GM19463 (cell line): ENCODE measurements around the gene NPHS1.

Experiments used
- ATAC-seq: cut with Tn5 transposase; IDR thresholded peaks from one replicate; pipeline ENCODE4 v1.9.1; 2021; ENCODE audit warnings: mild to moderate bottlenecking, moderate library complexity; ENCODE audit not compliant: unreplicated experiment

The NPHS1 gene

DNA sequence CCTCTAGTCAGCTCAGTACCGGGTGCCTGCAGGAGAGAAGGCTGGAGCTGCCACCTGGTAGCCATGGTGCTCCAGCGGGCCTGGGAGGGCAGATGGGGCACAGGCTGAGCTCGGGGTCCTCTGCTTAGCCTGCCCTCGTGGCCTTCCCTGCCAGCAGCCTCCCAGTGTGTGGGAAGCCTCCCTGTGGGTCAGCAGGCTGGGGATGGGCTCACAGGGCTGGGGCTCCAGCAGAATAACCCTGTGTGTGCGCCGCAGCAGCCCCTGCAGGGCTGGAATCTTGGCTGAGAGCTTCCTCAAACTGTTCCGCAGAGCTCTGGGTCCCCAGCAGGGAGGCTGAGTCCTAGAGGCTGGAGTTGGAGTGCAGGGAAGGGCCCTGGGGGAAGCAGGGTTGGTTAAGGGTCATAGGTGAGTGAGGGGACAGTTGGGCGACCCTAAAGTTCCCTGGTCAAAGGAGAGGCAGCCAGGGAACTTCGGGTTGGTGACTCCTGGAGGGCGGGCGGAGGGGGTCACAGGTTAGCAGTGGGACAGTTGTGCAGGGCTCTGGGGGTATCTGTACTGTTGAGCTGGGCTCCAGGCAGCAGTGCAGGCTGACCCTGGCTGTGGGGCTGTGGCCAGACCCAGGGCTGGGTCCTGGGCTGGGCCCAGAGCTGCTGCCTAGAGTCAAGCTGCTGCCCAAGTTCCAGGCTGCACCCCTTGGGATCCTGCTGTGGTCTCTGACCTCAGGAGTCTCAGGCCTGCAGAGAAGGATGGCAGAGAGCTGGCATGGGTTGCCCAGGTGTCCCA, 62.9 kb downstream of the NPHS1 start:
- ATAC-seq: no peak

DNA sequence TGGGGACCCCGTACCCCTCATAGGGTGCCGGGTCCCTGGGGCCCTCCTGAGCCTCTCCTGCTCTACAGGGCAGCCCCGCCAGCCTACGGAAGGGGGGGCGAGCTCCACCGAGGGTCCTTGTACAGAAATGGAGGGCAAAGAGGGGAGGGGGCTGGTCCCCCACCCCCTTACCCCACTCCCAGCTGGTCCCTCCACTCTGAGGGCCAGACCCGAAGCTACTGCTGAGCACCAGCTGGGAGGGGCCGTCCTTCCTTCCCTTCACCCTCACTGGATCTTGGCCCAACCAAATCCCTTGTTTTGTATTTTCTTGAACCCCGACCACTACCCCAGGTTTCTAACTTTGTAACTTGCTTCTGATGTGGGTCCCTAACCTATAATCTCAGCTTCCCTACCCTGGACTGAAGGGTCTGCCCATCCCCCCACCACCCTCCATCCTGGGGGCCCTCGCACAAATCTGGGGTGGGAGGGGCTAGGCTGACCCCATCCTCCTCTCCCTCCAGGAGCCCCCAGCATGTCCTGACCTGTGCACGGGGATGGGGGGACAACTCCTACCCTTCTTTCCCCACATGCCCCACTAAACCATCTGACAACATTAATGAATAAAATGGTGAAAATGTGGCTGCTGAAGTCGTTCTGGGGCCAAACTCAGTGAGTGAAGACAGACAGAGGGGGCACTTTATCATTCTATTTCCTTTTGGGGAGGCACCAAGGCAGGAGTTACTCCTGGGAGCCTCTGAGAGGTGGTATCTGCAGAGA, 63.9 kb downstream of the NPHS1 start:
- ATAC-seq: no peak

- no peak for ATAC-seq
Measured at GRCh38 chr19:35787227-35787799, 65.0 kb downstream of the NPHS1 start.

GRCh38 chr19:35786299-35787160, 65.8 kb downstream of the NPHS1 start:
- ATAC-seq: no peak

DNA sequence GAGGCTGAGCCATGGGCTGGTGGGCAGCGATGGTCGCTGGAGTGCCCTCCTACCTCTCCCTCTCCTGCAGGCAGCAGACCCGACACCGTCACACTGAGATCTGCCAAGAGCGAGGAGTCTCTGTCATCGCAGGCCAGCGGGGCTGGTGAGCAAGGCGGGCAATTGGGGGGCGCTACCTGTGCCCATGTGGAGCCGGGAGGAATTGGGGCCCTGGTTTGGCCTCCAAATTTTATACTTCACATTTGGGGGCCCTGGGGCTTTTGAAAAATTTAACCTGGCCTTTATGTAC, 67.0 kb downstream of the NPHS1 start:
- no peak for ATAC-seq

- no peak for ATAC-seq
Measured at GRCh38 chr19:35784503-35785338, 67.6 kb downstream of the NPHS1 start.

DNA sequence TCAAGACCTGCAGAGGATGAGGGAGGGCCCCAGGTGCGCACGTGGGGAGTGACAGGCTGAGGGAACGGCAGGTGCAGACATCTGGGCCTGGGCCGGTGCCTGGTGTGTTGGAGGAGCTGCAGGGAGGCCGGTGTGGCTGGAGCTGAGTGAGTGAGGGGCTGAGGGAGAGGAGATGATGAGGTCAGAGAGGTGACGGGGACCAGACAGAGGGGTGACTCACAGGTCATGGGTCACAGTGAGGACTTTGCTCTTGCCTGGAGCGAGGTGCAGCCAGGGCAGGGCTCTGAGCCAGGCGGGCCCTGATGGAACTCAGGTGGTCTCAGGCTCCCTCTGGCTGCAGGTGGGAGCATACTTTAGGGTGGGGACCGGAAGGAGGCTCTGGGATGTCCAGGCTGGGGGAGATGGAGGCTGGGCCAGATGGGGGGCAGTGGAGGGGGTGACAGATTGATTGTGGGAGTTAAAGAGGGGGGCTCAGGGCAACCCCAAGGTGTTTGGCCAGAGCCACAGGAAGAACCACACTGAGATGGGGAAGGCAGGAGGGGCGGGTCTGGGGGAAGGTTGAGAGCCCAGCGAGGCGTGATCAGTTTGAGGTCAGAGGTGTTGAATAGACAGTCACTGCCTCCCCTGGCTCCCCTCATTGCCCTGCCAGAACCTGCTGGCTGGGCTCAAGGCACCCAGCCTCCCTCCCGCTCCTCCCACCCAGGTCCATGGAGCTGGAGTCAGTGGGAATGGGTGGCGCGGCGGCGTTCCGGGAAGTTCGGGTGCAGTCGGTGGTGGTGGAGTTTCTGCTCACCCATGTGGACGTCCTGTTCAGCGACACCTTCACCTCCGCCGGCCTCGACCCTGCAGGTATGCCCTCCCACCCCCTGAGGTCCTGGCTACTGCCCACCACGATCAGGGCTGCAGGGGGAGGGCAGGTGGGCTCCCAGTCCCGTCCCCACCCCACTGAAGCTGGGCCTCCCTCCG, 68.6 kb downstream of the NPHS1 start:
- ATAC-seq: no peak

DNA sequence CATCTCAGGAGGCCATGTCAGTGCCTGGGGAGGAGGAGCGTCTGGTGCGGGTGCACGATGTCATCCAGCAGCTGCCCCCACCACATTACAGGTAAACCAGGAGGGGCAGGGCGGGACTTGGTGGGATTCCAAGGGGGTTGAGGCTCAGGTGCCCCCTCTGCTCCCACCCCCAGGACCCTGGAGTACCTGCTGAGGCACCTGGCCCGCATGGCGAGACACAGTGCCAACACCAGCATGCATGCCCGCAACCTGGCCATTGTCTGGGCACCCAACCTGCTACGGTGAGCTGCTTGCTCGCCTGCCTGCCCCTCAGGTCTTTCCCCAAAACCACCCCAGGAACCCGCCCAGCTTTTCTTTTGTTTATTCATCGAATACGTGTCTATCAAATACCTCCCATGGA, 69.7 kb downstream of the NPHS1 start:
- ATAC-seq: no peak

- ATAC-seq: no peak
Measured at GRCh38 chr19:35781650-35782049, 70.7 kb downstream of the NPHS1 start.

DNA sequence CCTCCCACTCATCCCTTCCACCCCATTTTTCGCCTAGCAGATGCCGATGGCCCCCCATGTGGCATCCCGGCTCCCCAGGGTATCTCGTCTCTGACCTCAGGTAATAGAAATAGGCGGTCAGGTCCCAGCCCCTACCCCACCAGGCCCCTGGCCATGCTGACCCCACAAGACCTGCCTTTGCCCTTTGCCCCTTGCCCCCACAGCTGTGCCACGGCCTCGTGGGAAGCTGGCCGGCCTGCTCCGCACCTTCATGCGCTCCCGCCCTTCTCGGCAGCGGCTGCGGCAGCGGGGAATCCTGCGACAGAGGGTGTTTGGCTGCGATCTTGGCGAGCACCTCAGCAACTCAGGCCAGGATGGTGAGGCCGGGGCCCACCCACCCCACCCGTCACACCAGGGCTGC, 71.6 kb downstream of the NPHS1 start:
- no peak for ATAC-seq

- no peak for ATAC-seq
Measured at GRCh38 chr19:35780058-35780457, 72.2 kb downstream of the NPHS1 start.

DNA sequence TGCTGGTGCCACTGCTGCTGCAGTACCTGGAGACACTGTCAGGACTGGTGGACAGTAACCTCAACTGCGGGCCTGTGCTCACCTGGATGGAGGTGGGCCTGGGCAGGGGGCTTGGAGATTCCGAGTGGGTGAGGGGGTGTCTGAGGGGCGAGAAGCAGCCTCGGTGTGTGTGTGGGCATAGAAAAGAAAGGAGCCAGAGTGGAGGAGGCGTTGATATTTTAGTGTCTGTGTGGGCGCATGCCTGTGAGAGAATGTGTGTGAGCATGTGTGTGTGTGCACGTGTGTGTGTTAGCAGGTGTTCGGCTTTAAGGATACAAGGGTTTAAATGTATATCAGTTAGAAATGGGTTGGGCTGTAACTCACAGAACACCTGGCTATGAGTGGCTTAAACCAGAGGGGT, 73.3 kb downstream of the NPHS1 start:
- ATAC-seq: no peak

- ATAC-seq: no peak
Measured at GRCh38 chr19:35777961-35778360, 74.3 kb downstream of the NPHS1 start.

DNA sequence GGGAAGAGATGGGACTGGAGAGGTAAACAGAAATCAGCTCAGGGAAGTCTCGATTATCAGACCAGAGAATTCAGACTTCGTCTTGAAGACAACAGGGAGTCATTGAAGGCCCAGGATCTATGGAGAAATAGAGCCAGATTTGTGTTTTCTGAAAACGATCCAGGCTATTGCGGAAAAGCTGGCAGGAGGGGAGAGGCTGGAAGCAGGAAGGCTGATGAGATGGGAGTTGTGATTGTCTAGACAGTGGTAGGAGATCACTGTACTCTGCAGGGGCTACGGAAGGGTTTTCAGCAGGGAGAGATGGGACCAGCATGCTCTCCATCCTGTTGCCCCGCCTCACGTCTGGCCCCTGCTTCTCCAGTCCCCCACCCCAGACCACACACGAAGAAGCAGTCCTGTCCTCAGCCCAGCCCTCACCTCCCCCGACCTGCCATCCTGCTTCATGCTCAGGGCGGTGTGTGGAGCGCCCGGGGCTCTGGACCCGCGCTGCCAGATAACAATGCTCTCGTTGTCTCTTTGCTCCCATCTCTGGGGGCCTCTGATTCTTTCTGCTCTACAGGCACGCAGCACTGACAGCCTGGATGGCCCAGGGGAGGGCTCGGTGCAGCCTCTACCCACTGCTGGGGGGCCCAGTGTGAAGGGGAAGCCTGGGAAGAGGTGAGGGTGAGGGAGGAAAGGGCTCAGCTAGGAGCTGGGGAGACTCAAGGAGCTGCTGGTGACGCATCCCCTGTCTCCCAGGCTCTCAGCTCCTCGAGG, 75.0 kb downstream of the NPHS1 start:
- no peak for ATAC-seq

DNA sequence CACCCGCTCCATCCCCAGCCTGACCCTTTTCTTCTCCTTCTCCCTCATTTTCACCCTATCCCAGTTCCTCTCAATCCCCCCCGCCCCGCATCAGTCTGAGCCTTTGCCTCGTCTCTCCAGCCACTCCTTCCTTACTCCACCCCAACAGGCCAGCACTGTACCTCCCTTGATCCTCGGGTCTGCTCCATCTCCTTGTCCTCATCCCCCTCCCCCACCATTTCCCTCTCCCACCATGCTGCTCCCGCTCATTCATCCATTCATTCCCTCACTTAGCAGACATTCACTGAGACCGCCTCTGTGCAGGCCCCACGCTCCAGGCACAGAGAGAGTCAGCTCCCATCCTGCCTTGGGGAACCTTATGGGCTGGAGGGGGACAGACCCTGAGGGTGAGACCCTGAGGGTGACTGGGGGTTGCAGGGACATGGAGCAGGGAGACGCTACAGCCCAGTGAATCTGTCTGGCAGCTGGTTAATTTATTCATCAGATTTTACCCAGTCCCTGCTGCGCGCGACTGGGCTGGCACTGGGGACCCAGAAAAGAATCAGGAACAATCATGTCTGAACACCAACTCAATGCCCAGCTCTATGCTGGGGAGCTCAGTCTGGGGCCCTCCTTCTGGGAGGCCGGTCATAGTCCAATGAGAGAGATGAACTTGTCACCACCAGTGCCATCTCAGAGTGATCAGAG, 76.1 kb downstream of the NPHS1 start:
- ATAC-seq: no peak
